Panc1 (cell line): ENCODE measurements around the gene CD58.
"Not testable (repeated sequence)": the region's sequence is repeated elsewhere in the genome, so short reads cannot be mapped to it uniquely, and the experiment has no call there.

Experiments used
- CTCF ChIP-seq: fragments of 450-650 bp; IDR thresholded peaks from 2 replicates; pipeline ENCODE4 v1.5.1; 2017; ENCODE audit warnings: mild to moderate bottlenecking
- POLR2AphosphoS5 ChIP-seq: IDR thresholded peaks from 2 replicates; pipeline ENCODE4 v1.6.1; 2012; ENCODE audit warnings: mild to moderate bottlenecking, low read depth, low read length, moderate library complexity

GRCh38 chr1:116591951-116592605 is 21.3 kb upstream of the CD58 start:
- TF ChIP-seq CTCF, POLR2AphosphoS5: not testable (repeated sequence)
